ENCODE measurements around the gene NAA25. TPM values are rescaled to one million over a fixed set of nuclear protein-coding genes. Genes with fewer than 3 reads are reported as not detected.
A peak's percentile ranks its signal among the peaks of the same experiment; 100 is the strongest.
"Not testable (repeated sequence)": the region's sequence is repeated elsewhere in the genome, so short reads cannot be mapped to it uniquely, and the experiment has no call there.

The NAA25 gene
- total and polyA plus RNA-seq, 3 experiments from 2014 or later: 18.4 to 41.5 (median 39.0) TPM

DNA sequence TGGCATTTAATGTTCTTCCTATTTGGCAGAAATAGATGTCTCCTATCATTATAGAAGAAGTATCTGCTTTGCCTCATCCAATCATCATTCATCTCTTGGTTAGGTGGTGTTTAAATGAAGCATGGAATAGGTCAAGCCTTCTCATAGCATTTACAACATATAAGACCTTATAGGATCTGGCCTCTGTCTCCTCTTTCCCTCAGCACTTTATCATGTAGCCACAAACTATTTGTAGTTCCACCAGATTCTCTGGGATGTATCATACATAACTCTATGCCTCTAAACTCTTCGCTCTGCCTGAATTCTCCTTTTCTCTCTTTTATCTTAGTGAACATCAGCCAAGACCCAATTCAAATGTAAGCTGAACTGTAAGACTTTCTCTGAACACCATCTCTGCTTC is 20.7 kb downstream of the NAA25 start:
- ChIA-PET CTCF (no interaction called here), POLR2A (interaction anchor here (0.6 kb wide), 1 partner anchor 315 kb away, joined by 3 read pairs; no protein-coding TSS in a partner anchor)
- Histone ChIP-seq H3K27me3 (ENCODE audit: insufficient read depth, low read length, poor library complexity, severe bottlenecking) (no peaks in the 10 kb centered on the region), H3K27ac (ENCODE audit: low read depth, low read length) (no peak overlapping the region), H3K36me3 (ENCODE audit: insufficient read depth, low read length) (no peaks in the 10 kb centered on the region), H3K4me1 (ENCODE audit: insufficient read depth, low read length) (no peaks in the 10 kb centered on the region), H3K4me3 (ENCODE audit: low read length) (no peak overlapping the region), H3K9me3 (ENCODE audit: low read length) (no peaks in the 10 kb centered on the region)
- Mint-ChIP-seq H3K27ac (peak overlapping the region in 6 of 8 donors; percentile 5 to 80 (median 18)), H3K9me3 (no peaks in the 10 kb centered on the region), H3K4me1 (peaks cover 12 to 19% (median 14%) of the 10 kb centered on the region in 3 donors), H3K27me3 (no peaks in the 10 kb centered on the region), H3K36me3 (peaks cover 3 to 64% (median 14%) of the 10 kb centered on the region in 3 donors), H3K4me3 (no peak overlapping the region)
- no peak for DNase-seq

DNA sequence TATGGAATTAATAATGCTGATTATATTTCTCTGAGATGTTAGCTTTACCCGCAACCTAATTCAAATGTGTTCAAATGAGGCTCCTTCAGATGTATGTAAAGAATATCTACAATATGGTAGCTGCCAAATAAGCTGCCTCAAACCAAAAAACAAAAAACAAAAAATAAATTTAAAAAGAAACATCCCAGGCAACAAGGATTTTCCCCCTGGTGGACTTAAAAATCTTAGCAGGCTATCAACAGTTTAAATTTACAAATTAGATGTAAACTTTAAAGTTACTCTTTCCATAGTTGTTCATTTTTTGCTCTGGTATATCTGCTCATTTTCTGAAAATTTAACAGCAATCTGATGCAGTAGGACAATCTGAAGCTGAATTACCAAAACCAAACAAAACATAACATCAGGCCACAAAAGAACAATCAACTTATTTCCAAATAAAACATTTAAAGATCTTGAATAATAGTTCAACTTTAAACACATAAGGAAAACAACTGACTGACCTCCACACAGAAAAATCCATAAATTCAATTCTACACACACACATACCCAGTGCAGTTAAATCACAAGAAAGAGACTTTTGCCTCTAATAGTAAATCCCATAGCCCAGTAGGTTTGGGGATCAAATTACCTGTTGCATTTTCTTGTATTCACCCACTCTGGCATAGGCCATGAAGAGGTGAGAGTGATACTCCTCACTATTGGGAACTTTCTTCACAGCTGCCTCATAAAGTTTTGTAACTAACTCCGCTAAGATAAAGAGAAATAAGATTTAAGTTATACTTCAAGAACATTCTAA is 21.3 kb downstream of the NAA25 start:
- ChIA-PET POLR2A (no interaction called here), CTCF (interaction anchor here (0.6 kb wide), 1 partner anchor 127 kb away, joined by 3 read pairs; no protein-coding TSS in a partner anchor)
- H3K4me1 ChIP-seq (ENCODE audit: insufficient read depth, low read length): no peaks in the 10 kb centered on the region
- Mint-ChIP-seq H3K4me3 (no peak overlapping the region), H3K36me3 (peaks cover 3 to 64% (median 16%) of the 10 kb centered on the region in 3 donors), H3K4me1 (peaks cover 12 to 21% (median 14%) of the 10 kb centered on the region in 3 donors), H3K27me3 (no peaks in the 10 kb centered on the region), H3K27ac (peak overlapping the region in 5 of 8 donors; percentile 14 to 91 (median 61)), H3K9me3 (no peaks in the 10 kb centered on the region)
- H3K27ac ChIP-seq (ENCODE audit: low read depth, low read length): no peak overlapping the region
- H3K9me3 ChIP-seq (ENCODE audit: low read length): no peaks in the 10 kb centered on the region
- H3K36me3 ChIP-seq (ENCODE audit: insufficient read depth, low read length): no peaks in the 10 kb centered on the region
- H3K4me3 ChIP-seq (ENCODE audit: low read length): no peak overlapping the region
- no peak for DNase-seq
- no peaks in the 10 kb centered on the region for H3K27me3 ChIP-seq (ENCODE audit: insufficient read depth, low read length, poor library complexity, severe bottlenecking)

DNA sequence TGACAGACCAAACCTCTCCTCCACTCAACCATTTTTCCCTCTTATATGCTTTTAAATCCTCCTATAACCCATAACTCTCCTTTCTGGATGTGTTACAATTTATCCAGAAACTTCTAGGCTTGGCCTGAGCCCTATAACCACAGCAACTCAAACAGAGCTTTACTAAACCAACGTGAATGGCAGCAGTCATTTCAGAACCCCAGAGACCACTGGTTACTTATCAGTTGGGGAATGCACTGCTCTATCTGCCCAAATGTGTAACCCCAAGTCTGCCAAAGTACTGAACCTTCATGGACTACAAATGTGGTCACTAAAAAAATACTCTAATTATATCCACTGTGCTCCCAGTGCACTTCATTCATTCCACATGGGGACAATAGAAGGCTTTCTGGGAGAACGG is 42.0 kb downstream of the NAA25 start:
- Mint-ChIP-seq H3K4me3 (no peak overlapping the region), H3K27me3 (no peaks in the 10 kb centered on the region), H3K9me3 (no peaks in the 10 kb centered on the region), H3K4me1 (no peaks in the 10 kb centered on the region), H3K36me3 (peaks cover 0 to 77% (median 13%) of the 10 kb centered on the region in 3 donors), H3K27ac (peak overlapping the region in 3 of 8 donors; percentile 3 to 51 (median 26))
- H3K27ac ChIP-seq (ENCODE audit: low read depth, low read length): no peak overlapping the region
- no peaks in the 10 kb centered on the region for H3K27me3 ChIP-seq (ENCODE audit: insufficient read depth, low read length, poor library complexity, severe bottlenecking)
- CTCF ChIA-PET: interaction anchor here (0.8 kb wide), 1 partner anchor 20 kb away, joined by 3 read pairs; no protein-coding TSS in a partner anchor
- peaks cover 32% of the 10 kb centered on the region for H3K36me3 ChIP-seq (ENCODE audit: insufficient read depth, low read length)
- H3K4me3 ChIP-seq (ENCODE audit: low read length): no peak overlapping the region
- POLR2A ChIA-PET: no interaction called here
- no peaks in the 10 kb centered on the region for H3K9me3 ChIP-seq (ENCODE audit: low read length)
- H3K4me1 ChIP-seq (ENCODE audit: insufficient read depth, low read length): no peaks in the 10 kb centered on the region
- no peak for DNase-seq

DNA sequence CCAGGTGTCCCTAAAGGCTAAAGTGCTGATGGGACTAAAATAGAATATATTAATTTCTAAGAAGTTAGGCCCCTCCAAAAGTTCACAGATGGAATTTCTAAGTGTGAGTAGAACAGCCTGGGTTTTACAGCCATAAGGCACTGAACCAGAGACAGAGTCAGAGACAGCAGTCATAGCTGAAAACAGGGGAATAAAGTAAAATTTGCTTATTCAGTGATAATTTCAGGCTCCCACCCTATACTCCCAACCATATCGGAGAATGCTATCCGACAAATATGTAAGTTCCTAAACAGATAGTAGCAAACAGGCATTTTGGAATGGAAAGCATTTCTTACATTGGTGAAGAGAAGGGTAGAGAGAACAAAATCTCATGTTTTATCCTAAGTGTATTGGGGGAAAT is 45.3 kb downstream of the NAA25 start:
- ChIA-PET POLR2A (no interaction called here), CTCF (no interaction called here)
- Histone ChIP-seq H3K9me3 (ENCODE audit: low read length) (no peaks in the 10 kb centered on the region), H3K36me3 (ENCODE audit: insufficient read depth, low read length) (peaks cover 28% of the 10 kb centered on the region), H3K4me3 (ENCODE audit: low read length) (no peak overlapping the region), H3K4me1 (ENCODE audit: insufficient read depth, low read length) (no peaks in the 10 kb centered on the region), H3K27me3 (ENCODE audit: insufficient read depth, low read length, poor library complexity, severe bottlenecking) (no peaks in the 10 kb centered on the region), H3K27ac (ENCODE audit: low read depth, low read length) (no peak overlapping the region)
- no peak for DNase-seq
- Mint-ChIP-seq H3K36me3 (peaks cover 5 to 79% (median 9%) of the 10 kb centered on the region in 3 donors), H3K27me3 (no peaks in the 10 kb centered on the region), H3K27ac (no peak overlapping the region), H3K9me3 (no peaks in the 10 kb centered on the region), H3K4me3 (no peak overlapping the region), H3K4me1 (no peaks in the 10 kb centered on the region)

DNA sequence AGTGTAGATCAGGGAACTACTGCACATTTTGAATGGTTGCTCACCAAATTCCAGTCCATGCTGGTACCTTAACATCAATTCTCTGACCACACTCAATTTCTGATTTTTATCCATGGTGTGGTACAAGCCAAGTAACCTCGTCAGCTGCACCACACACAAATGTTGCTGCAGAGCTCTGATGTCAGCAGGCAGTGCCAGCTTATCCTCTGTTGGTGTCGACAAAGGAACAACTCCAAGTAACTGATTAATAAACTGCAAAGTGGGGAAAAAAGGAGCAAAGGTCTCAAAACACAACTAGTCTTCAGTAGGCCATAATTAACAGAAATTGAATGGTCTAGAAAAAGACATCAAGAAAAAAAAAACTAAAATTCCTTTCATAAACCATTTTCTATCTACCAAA is 47.4 kb downstream of the NAA25 start:
- peaks cover 10% of the 10 kb centered on the region for H3K36me3 ChIP-seq (ENCODE audit: insufficient read depth, low read length)
- peaks cover 5 to 74% (median 10%) of the 10 kb centered on the region in 3 donors for H3K36me3 Mint-ChIP-seq

DNA sequence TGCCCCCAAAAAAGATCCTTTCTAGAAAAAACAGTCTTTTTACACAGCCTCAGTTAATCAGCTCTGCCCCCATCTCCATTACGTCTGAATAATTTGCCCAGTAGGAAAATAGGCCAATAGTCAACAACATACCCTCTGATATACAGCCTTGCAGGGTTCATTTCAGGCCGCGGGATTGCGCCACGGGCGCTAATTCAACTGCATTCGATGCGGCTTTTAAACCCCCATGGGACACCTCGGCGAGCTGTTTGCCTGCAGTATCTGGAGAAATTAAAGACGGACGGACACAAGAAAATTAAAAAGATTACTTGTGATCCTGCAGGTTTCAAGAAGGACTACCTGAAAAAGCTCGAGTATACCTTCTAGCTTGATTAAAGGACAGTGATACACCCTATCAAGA is 59.2 kb downstream of the NAA25 start:
- peaks cover 4 to 83% (median 24%) of the 10 kb centered on the region in 3 donors for H3K36me3 Mint-ChIP-seq
- no peak for DNase-seq
- H3K4me3 ChIP-seq (ENCODE audit: low read length): no peak overlapping the region
- H3K4me1 ChIP-seq (ENCODE audit: insufficient read depth, low read length): no peaks in the 10 kb centered on the region
- no peak overlapping the region for H3K4me3 Mint-ChIP-seq
- no peaks in the 10 kb centered on the region for H3K27me3 ChIP-seq (ENCODE audit: insufficient read depth, low read length, poor library complexity, severe bottlenecking)
- H3K9me3 Mint-ChIP-seq: no peaks in the 10 kb centered on the region
- H3K36me3 ChIP-seq (ENCODE audit: insufficient read depth, low read length): peaks cover 53% of the 10 kb centered on the region
- no peak overlapping the region for H3K27ac ChIP-seq (ENCODE audit: low read depth, low read length)
- H3K4me1 Mint-ChIP-seq: peaks cover 0 to 1% (median 0%) of the 10 kb centered on the region in 3 donors
- no peaks in the 10 kb centered on the region for H3K27me3 Mint-ChIP-seq
- peak overlapping the region in 2 of 8 donors; percentile 55 to 64 for H3K27ac Mint-ChIP-seq
- H3K9me3 ChIP-seq (ENCODE audit: low read length): no peaks in the 10 kb centered on the region
- POLR2A ChIA-PET: no interaction called here
- CTCF ChIA-PET: interaction anchor here (0.6 to 1.4 kb wide), 3 partner anchors 9 to 104 kb away, joined by 3 to 4 read pairs (median 3); no protein-coding TSS in a partner anchor

More for the DNA sequence above, 47.4 kb downstream of the NAA25 start:
- no peak overlapping the region for H3K4me3 Mint-ChIP-seq
- peak overlapping the region in 4 of 8 donors; percentile 0 to 74 (median 48) for H3K27ac Mint-ChIP-seq
- no peaks in the 10 kb centered on the region for H3K9me3 Mint-ChIP-seq
- H3K27me3 Mint-ChIP-seq: no peaks in the 10 kb centered on the region
- Histone ChIP-seq H3K9me3 (ENCODE audit: low read length) (no peaks in the 10 kb centered on the region), H3K4me3 (ENCODE audit: low read length) (no peak overlapping the region), H3K4me1 (ENCODE audit: insufficient read depth, low read length) (no peaks in the 10 kb centered on the region), H3K27me3 (ENCODE audit: insufficient read depth, low read length, poor library complexity, severe bottlenecking) (no peaks in the 10 kb centered on the region), H3K27ac (ENCODE audit: low read depth, low read length) (no peak overlapping the region)
- CTCF ChIA-PET: no interaction called here
- no peaks in the 10 kb centered on the region for H3K4me1 Mint-ChIP-seq
- POLR2A ChIA-PET: interaction anchor here (0.5 to 1.2 kb wide), 2 partner anchors 10 to 30 kb away, joined by 3 read pairs; no protein-coding TSS in a partner anchor
- DNase-seq: no peak

DNA sequence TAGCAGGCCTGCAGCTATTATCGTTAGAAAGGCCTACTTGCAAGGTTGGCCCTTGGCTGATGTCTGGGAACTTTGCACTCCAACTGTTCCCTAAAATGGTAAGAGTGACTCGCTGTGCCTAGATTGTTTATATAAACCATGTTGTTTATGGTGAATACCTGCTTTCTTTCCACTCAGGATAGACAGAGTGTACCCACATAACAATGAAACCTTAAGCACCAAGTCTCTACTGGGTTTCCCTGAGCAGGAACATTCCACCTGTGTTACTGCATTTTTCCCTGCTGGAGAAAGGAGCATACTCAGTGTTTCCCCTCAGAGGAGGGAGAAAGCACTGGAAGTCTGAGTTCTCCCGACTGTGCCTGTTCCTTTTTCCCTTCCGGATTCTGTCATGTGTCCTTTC is 62.6 kb downstream of the NAA25 start:
- no peaks in the 10 kb centered on the region for H3K9me3 ChIP-seq (ENCODE audit: low read length)
- no peak overlapping the region for H3K27ac ChIP-seq (ENCODE audit: low read depth, low read length)
- H3K36me3 ChIP-seq (ENCODE audit: insufficient read depth, low read length): peaks cover 43% of the 10 kb centered on the region
- CTCF ChIA-PET: interaction anchor here (0.7 kb wide), 1 partner anchor 209 kb away, joined by 4 read pairs; no protein-coding TSS in a partner anchor
- no peaks in the 10 kb centered on the region for H3K9me3 Mint-ChIP-seq
- H3K27me3 ChIP-seq (ENCODE audit: insufficient read depth, low read length, poor library complexity, severe bottlenecking): no peaks in the 10 kb centered on the region
- H3K36me3 Mint-ChIP-seq: peaks cover 4 to 75% (median 25%) of the 10 kb centered on the region in 3 donors
- H3K27me3 Mint-ChIP-seq: no peaks in the 10 kb centered on the region
- no peak overlapping the region for H3K4me3 ChIP-seq (ENCODE audit: low read length)
- POLR2A ChIA-PET: no interaction called here
- peak overlapping the region in 1 of 8 donors; percentile 59 for H3K27ac Mint-ChIP-seq
- no peak overlapping the region for H3K4me3 Mint-ChIP-seq
- no peaks in the 10 kb centered on the region for H3K4me1 Mint-ChIP-seq
- no peak for DNase-seq
- no peaks in the 10 kb centered on the region for H3K4me1 ChIP-seq (ENCODE audit: insufficient read depth, low read length)

DNA sequence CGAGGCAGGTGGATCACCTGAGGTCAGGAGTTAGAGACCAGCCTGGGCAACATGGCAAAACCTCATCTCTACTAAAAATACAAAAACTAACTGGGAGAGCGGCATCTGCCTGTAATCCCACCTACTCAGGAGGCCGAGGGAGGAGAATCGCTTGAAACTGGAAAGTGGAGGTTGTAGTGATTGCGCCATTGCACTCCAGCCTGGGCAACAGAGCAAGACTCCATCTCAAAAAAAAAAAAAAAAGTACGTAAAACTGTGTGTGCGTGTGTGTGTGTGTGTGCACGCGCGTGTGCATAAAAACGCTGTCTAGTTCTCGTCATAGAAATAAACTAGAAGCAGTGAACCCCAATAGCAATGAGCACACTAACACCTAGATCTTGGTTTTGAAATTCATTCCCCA is 72.0 kb downstream of the NAA25 start:
- H3K4me3 Mint-ChIP-seq; H3K27ac ChIP-seq (ENCODE audit: low read depth, low read length); POLR2A ChIA-PET; H3K27ac Mint-ChIP-seq; H3K27me3 Mint-ChIP-seq; H3K9me3 ChIP-seq (ENCODE audit: low read length); H3K4me3 ChIP-seq (ENCODE audit: low read length); H3K9me3 Mint-ChIP-seq; DNase-seq; H3K27me3 ChIP-seq (ENCODE audit: insufficient read depth, low read length, poor library complexity, severe bottlenecking); H3K4me1 ChIP-seq (ENCODE audit: insufficient read depth, low read length); H3K4me1 Mint-ChIP-seq: not testable (repeated sequence)
- CTCF ChIA-PET: interaction anchor here (1.0 kb wide), 1 partner anchor 45 kb away, joined by 3 read pairs; no protein-coding TSS in a partner anchor
- H3K36me3 Mint-ChIP-seq: peaks cover 0 to 72% (median 22%) of the 10 kb centered on the region in 3 donors
- peaks cover 36% of the 10 kb centered on the region for H3K36me3 ChIP-seq (ENCODE audit: insufficient read depth, low read length)
